CD4-positive, alpha-beta memory T cell (primary cell): ENCODE data around the gene AFAP1L1. TPM values are rescaled to one million over a fixed set of nuclear protein-coding genes. Genes with fewer than 3 reads are reported as not detected.

Source experiments
- CTCF ChIA-PET: fragments of 350-600 bp; sonication (Branson Sonifier 250); formaldehyde crosslinking; loops from one replicate; lab custom pipeline; 2021; ENCODE audit warnings: inconsistent platforms; ENCODE audit not compliant: partially characterized antibody; lab: Charles Lee
- POLR2A ChIA-PET: fragments of 350-600 bp; sonication (Branson Sonifier 250); formaldehyde crosslinking; loops from one replicate; lab custom pipeline; 2021; ENCODE audit not compliant: partially characterized antibody; lab: Charles Lee
- DNase-seq, 5 donors: peaks; one replicate each; pipeline versions ENCODE4 v3.0.0 to v3.0.0-alpha.2; 2020 to 2022; ENCODE audit warnings: mixed read lengths in 1 of 5
- H3K27ac ChIP-seq: one replicate; pipeline ENCODE4 v1.7.0; 2013; ENCODE audit warnings: low read depth, low read length
- H3K27me3 ChIP-seq: 2 replicates; pipeline ENCODE4 v1.7.0; 2013; ENCODE audit warnings: mild to moderate bottlenecking, low read length, moderate library complexity; ENCODE audit not compliant: insufficient read depth
- H3K36me3 ChIP-seq: 2 replicates; pipeline ENCODE4 v1.7.0; 2013; ENCODE audit warnings: mild to moderate bottlenecking, low read length, moderate library complexity; ENCODE audit not compliant: insufficient read depth
- H3K4me1 ChIP-seq: 2 replicates; pipeline ENCODE4 v1.7.0; 2013; ENCODE audit warnings: mild to moderate bottlenecking, low read length, moderate library complexity; ENCODE audit not compliant: insufficient read depth
- H3K4me3 ChIP-seq, 2 donors: one replicate each; pipeline ENCODE4 v1.7.0; 2013; ENCODE audit warnings: low read length in 2 of 2, mild to moderate bottlenecking in 1 of 2
- H3K9me3 ChIP-seq, 2 donors: one replicate each; pipeline ENCODE4 v1.7.0; 2013; ENCODE audit warnings: low read length in 2 of 2, control low read depth in 1 of 2; ENCODE audit not compliant: control insufficient read depth in 1 of 2
- H3K27ac Mint-ChIP-seq, 7 donors: one replicate each; pipeline ENCODE4 v1.8.0; 2020 to 2021; ENCODE audit warnings: mixed read lengths in 7 of 7, mild to moderate bottlenecking in 6 of 7, inconsistent platforms in 3 of 7, moderate library complexity in 3 of 7
- H3K27me3 Mint-ChIP-seq, 2 donors: one replicate each; pipeline ENCODE4 v1.8.0; 2020 to 2021; ENCODE audit warnings: mixed read lengths in 2 of 2
- H3K36me3 Mint-ChIP-seq, 2 donors: one replicate each; pipeline ENCODE4 v1.8.0; 2020 to 2021; ENCODE audit warnings: mixed read lengths in 2 of 2, inconsistent platforms in 1 of 2, mild to moderate bottlenecking in 1 of 2
- H3K4me1 Mint-ChIP-seq, 4 donors: one replicate each; pipeline ENCODE4 v1.8.0; 2020 to 2021; ENCODE audit warnings: mixed read lengths in 4 of 4, mild to moderate bottlenecking in 1 of 4
- H3K4me3 Mint-ChIP-seq, 8 donors: one replicate each; pipeline ENCODE4 v1.8.0; 2020 to 2021; ENCODE audit warnings: mixed read lengths in 8 of 8, mild to moderate bottlenecking in 7 of 8, moderate library complexity in 6 of 8, inconsistent platforms in 3 of 8
- H3K9me3 Mint-ChIP-seq, 8 donors: one replicate each; pipeline ENCODE4 v1.8.0; 2020 to 2021; ENCODE audit warnings: mixed read lengths in 8 of 8, mild to moderate bottlenecking in 5 of 8, inconsistent platforms in 3 of 8, moderate library complexity in 1 of 8
- intact Hi-C: fragments of 100-400 bp; cut with micrococcal nuclease; formaldehyde crosslinking; loops from one replicate; pipeline ENCODE4 v1.15.1; 2023
- polyA plus RNA-seq, 2 donors: library from polyadenylated mRNA; unstranded; fragments of 300-500 nt; fragmentation: Illumina TruSeq; gene quantifications; one replicate each; pipeline ENCODE4 v1.2.3, GENCODE V29; 2021
- total RNA-seq, 2 experiments: library from RNA; stranded (reverse); gene quantifications; one replicate each; pipeline ENCODE4 v1.2.3, GENCODE V29; 2021

The AFAP1L1 gene
- total and polyA plus RNA-seq, 4 experiments from 2014 or later = not detected

DNA sequence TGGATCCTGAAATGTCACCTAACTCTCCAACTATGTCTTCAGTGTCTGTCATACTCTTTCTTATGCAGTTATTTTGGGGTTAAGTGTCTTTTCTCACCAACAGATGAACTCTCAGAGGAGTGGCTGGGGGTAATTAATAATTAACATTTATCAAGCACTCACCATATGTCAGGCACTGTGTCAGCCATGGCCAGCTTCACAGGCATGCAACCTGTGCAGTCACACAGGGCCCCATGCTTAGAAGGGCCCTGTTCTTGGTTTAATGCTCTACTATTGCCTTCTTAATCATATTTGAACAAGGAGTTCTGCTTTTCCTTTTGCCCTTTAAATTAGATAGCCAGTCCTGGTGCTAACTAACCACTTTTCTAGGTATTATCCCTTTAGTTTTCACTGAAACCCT lies 70.2 kb downstream of the AFAP1L1 start:
- H3K9me3 ChIP-seq = no peaks in the 10 kb centered on the region
- CTCF ChIA-PET = interaction anchor here (0.8 to 26.0 kb wide), 5 partner anchors 12 to 29 kb away, joined by 3 to 337 read pairs (median 3); partner anchors contain the start of gene PCYOX1L
- Mint-ChIP-seq H3K4me3 (no peak overlapping the region), H3K36me3 (peaks cover 3 to 13% of the 10 kb centered on the region in 2 donors), H3K27ac (peak overlapping the region in 1 of 7 donors; percentile 75), H3K9me3 (peaks cover 0 to 4% (median 0%) of the 10 kb centered on the region in 8 donors), H3K4me1 (peaks cover 14 to 34% (median 23%) of the 10 kb centered on the region in 4 donors), H3K27me3 (no peaks in the 10 kb centered on the region)
- POLR2A ChIA-PET = interaction anchor here (4.7 to 8.6 kb wide), 2 partner anchors 16 to 26 kb away, joined by 45 to 289 read pairs; partner anchors contain the start of gene PCYOX1L
- no peak overlapping the region for H3K27ac ChIP-seq
- H3K36me3 ChIP-seq = no peaks in the 10 kb centered on the region
- no peaks in the 10 kb centered on the region for H3K27me3 ChIP-seq
- intact Hi-C loops = loop anchor here (10.0 kb wide), 2 partner anchors 623 to 957 kb away; partner anchors contain the start of genes FBXO38 and SLC26A2
- no peak overlapping the region for H3K4me3 ChIP-seq
- no peak for DNase-seq
- peaks cover 19% of the 10 kb centered on the region for H3K4me1 ChIP-seq

GRCh38 chr5:149344151-149344550 lies 72.5 kb downstream of the AFAP1L1 start:
- Histone ChIP-seq H3K27ac (no peak overlapping the region), H3K9me3 (no peaks in the 10 kb centered on the region), H3K4me3 (no peak overlapping the region), H3K27me3 (no peaks in the 10 kb centered on the region), H3K4me1 (peaks cover 42% of the 10 kb centered on the region), H3K36me3 (peaks cover 6% of the 10 kb centered on the region)
- H3K27ac Mint-ChIP-seq = peak overlapping the region; percentile 65 to 99 (median 92)
- peaks cover 26 to 55% (median 44%) of the 10 kb centered on the region in 4 donors for H3K4me1 Mint-ChIP-seq
- H3K36me3 Mint-ChIP-seq = peaks cover 14 to 30% of the 10 kb centered on the region in 2 donors
- H3K9me3 Mint-ChIP-seq = peaks cover 0 to 4% (median 0%) of the 10 kb centered on the region in 8 donors
- intact Hi-C loops = loop anchor here (10.0 kb wide), 2 partner anchors 621 to 959 kb away; partner anchors contain the start of genes FBXO38 and SLC26A2
- ChIA-PET CTCF (interaction anchor here (1.2 to 26.0 kb wide), 10 partner anchors 10 to 207 kb away, joined by 3 to 337 read pairs (median 6); partner anchors contain the start of genes CSNK1A1 and PCYOX1L), POLR2A (interaction anchor here (0.9 to 8.6 kb wide), 9 partner anchors 8 to 207 kb away, joined by 3 to 289 read pairs (median 4); partner anchors contain the start of genes CSNK1A1 and PCYOX1L)
- H3K4me3 Mint-ChIP-seq = peak overlapping the region in 5 of 8 donors; percentile 31 to 99 (median 61)
- no peaks in the 10 kb centered on the region for H3K27me3 Mint-ChIP-seq
- DNase-seq = peak in 1 of 5 donors; percentile 10

DNA sequence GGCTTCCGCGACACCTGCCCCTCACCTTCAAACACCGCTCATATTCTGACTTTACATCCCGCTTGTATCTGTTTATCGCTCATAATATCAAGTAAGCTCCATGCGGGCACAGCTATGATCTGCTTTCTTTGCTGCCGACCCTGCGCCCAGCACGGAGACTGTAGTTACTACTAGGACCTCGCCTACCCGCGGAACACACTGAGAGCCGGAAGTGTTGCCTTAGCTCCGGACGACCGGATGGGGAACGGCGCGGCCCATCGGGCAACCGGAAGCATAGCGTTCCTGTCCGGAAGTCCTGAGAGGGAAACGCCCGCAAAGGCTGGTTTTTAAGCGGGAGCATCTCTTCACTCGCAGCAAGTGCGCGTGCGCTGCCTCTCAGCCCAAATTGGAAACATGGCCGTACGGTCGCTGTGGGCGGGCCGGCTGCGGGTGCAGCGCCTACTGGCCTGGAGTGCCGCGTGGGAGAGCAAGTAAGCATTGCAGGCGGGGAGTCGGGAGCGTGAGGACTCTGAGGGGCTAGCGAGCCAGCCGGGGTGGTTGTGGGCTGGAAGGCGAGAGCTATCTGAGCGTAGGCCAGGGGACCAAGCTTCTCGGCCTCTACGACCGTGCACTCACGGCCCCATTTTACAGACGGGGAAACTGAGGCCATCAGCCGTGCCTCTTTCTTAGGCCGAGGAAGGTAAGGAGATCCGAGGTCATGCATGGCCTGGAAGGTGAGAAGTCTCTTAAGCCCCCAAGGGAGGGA lies 73.7 kb downstream of the AFAP1L1 start, which contains the start of gene GRPEL2:
TSS of gene GRPEL2 (plus strand) at position 353 of the 745 bp plus-strand sequence. CDS start at position 394, 41 bp downstream.
- Mint-ChIP-seq H3K27ac (peak within 1 kb of the TSS; percentile 87 to 99 (median 93)), H3K4me3 (peak within 1 kb of the TSS; percentile 91 to 99 (median 96)), H3K9me3 (peaks cover 0 to 4% (median 0%) of the 10 kb centered on the region in 8 donors), H3K27me3 (no peaks in the 10 kb centered on the region), H3K4me1 (peaks cover 36 to 67% (median 55%) of the 10 kb centered on the region in 4 donors), H3K36me3 (peaks cover 24 to 41% of the 10 kb centered on the region in 2 donors)
- H3K27ac ChIP-seq = peak within 1 kb of the TSS; percentile 78
- H3K36me3 ChIP-seq = peaks cover 18% of the 10 kb centered on the region
- intact Hi-C loops = loop anchor here (1.0 to 10.0 kb wide), 4 partner anchors 12 to 961 kb away; partner anchors contain the start of genes FBXO38 and SLC26A2
- POLR2A ChIA-PET = interaction anchor here (0.7 to 8.6 kb wide), 12 partner anchors 10 to 217 kb away, joined by 3 to 289 read pairs (median 6); partner anchors contain the start of genes CSNK1A1 and PCYOX1L
- no peaks in the 10 kb centered on the region for H3K27me3 ChIP-seq
- no peaks in the 10 kb centered on the region for H3K9me3 ChIP-seq
- CTCF ChIA-PET = interaction anchor here (1.2 to 26.0 kb wide), 12 partner anchors 11 to 206 kb away, joined by 3 to 337 read pairs (median 6); partner anchors contain the start of genes CSNK1A1 and PCYOX1L
- peak; percentile 80 to 87 (median 82) for DNase-seq
- peaks cover 54% of the 10 kb centered on the region for H3K4me1 ChIP-seq
- peak within 1 kb of the TSS; percentile 83 to 92 for H3K4me3 ChIP-seq

DNA sequence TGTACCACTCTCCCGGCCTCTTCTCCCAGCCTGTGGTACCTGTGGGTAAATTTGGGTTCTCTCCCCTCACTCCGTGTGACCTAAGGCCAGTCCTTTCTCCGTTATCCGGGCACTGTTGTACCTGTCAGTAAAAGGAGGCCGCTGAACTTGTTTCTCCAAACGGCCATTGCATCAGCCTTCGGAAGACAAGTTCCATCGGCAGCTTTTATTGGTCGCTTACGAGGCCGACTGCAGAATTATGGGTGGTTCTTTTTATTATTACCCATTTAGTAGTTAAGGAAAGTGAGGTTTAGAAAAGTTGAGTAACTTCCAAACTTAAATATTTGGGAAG lies 74.2 kb downstream of the AFAP1L1 start:
- intact Hi-C loops = loop anchor here (1.0 to 10.0 kb wide), 4 partner anchors 11 to 961 kb away; partner anchors contain the start of genes FBXO38 and SLC26A2
- Histone ChIP-seq H3K36me3 (peaks cover 23% of the 10 kb centered on the region), H3K4me3 (peak overlapping the region; percentile 83 to 92), H3K4me1 (peaks cover 59% of the 10 kb centered on the region), H3K9me3 (no peaks in the 10 kb centered on the region), H3K27me3 (no peaks in the 10 kb centered on the region), H3K27ac (peak overlapping the region; percentile 78)
- Mint-ChIP-seq H3K27ac (peak overlapping the region; percentile 87 to 99 (median 93)), H3K36me3 (peaks cover 29 to 47% of the 10 kb centered on the region in 2 donors), H3K27me3 (no peaks in the 10 kb centered on the region), H3K4me3 (peak overlapping the region; percentile 91 to 99 (median 96)), H3K9me3 (peaks cover 0 to 4% (median 0%) of the 10 kb centered on the region in 8 donors), H3K4me1 (peaks cover 41 to 72% (median 60%) of the 10 kb centered on the region in 4 donors)
- ChIA-PET CTCF (interaction anchor here (1.6 to 26.0 kb wide), 5 partner anchors 12 to 205 kb away, joined by 5 to 337 read pairs (median 14); partner anchors contain the start of genes CSNK1A1 and PCYOX1L), POLR2A (interaction anchor here (0.5 to 8.6 kb wide), 12 partner anchors 12 to 386 kb away, joined by 3 to 289 read pairs (median 6); partner anchors contain the start of genes CSNK1A1 and PCYOX1L)
- DNase-seq = peak in 3 of 5 donors; percentile 14 to 50 (median 22)

DNA sequence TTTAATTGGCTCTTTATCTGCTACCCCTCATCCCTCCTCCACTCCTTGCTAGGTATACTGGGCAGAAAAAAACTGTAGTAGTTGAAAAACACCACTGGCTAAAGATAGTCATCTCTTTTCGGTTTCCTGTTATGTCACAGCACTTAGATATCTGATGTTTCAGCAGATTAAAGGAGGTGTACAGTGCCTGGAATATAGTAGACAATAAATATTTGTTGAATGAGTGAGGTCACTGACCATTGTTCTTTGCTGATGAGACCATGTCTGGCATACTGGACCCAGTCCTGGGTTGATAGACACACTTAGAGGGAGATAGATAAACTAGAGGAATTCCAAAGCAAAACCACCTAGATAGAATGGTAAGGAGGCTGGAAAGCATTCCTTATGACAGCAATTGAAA lies 76.9 kb downstream of the AFAP1L1 start:
- Histone ChIP-seq H3K4me3 (peak overlapping the region; percentile 39 to 58), H3K27me3 (no peaks in the 10 kb centered on the region), H3K4me1 (peaks cover 83% of the 10 kb centered on the region), H3K9me3 (no peaks in the 10 kb centered on the region), H3K36me3 (peaks cover 47% of the 10 kb centered on the region), H3K27ac (peak overlapping the region; percentile 61)
- H3K36me3 Mint-ChIP-seq = peaks cover 53 to 70% of the 10 kb centered on the region in 2 donors
- H3K9me3 Mint-ChIP-seq = peaks cover 0 to 4% (median 0%) of the 10 kb centered on the region in 8 donors
- DNase-seq = peak; percentile 55 to 79 (median 69)
- peaks cover 53 to 91% (median 75%) of the 10 kb centered on the region in 4 donors for H3K4me1 Mint-ChIP-seq
- H3K27me3 Mint-ChIP-seq = no peaks in the 10 kb centered on the region
- POLR2A ChIA-PET = interaction anchor here (0.6 to 8.6 kb wide), 5 partner anchors 9 to 171 kb away, joined by 3 to 289 read pairs (median 5); partner anchors contain the start of gene PCYOX1L
- peak overlapping the region; percentile 87 to 99 (median 94) for H3K27ac Mint-ChIP-seq
- CTCF ChIA-PET = interaction anchor here (2.5 to 26.0 kb wide), 2 partner anchors 9 to 22 kb away, joined by 13 to 337 read pairs; partner anchors contain the start of gene PCYOX1L
- H3K4me3 Mint-ChIP-seq = peak overlapping the region; percentile 79 to 99 (median 96)
- intact Hi-C loops = loop anchor here (2.0 to 10.0 kb wide), 4 partner anchors 108 to 964 kb away; partner anchors contain the start of genes CSNK1A1, FBXO38 and SLC26A2

DNA sequence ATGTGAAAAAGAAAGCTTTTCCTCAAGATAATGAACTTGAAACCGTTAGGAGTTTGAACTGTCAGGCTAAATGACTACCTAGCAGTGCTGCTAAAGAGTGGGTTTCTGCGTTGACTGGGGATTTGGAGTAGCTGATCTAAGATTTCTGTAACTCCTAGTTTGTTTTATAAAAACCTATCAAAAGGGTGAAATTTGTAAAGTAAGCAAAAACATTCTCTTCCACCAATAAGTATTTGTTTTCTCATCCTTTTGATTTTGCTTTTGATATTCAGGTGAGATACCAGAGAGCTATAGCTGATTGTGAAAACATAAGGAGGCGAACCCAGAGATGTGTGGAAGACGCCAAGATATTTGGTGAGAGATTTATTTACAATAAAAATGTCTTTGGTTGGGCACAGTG lies 77.7 kb downstream of the AFAP1L1 start:
- H3K27me3 ChIP-seq = no peaks in the 10 kb centered on the region
- POLR2A ChIA-PET = interaction anchor here (0.9 to 8.6 kb wide), 8 partner anchors 8 to 651 kb away, joined by 3 to 289 read pairs (median 4); partner anchors contain the start of genes PCYOX1L and TIGD6
- Mint-ChIP-seq H3K4me3 (peak overlapping the region; percentile 79 to 99 (median 96)), H3K4me1 (peaks cover 54 to 90% (median 74%) of the 10 kb centered on the region in 4 donors), H3K27me3 (no peaks in the 10 kb centered on the region), H3K27ac (peak overlapping the region; percentile 87 to 99 (median 94)), H3K36me3 (peaks cover 59 to 77% of the 10 kb centered on the region in 2 donors), H3K9me3 (peaks cover 0 to 4% (median 0%) of the 10 kb centered on the region in 8 donors)
- peaks cover 87% of the 10 kb centered on the region for H3K4me1 ChIP-seq
- peaks cover 54% of the 10 kb centered on the region for H3K36me3 ChIP-seq
- intact Hi-C loops = loop anchor here (2.0 to 10.0 kb wide), 4 partner anchors 109 to 965 kb away; partner anchors contain the start of genes CSNK1A1, FBXO38 and SLC26A2
- no peak overlapping the region for H3K4me3 ChIP-seq
- DNase-seq = no peak
- peak overlapping the region; percentile 61 for H3K27ac ChIP-seq
- CTCF ChIA-PET = interaction anchor here (1.3 to 26.0 kb wide), 3 partner anchors 9 to 213 kb away, joined by 3 to 337 read pairs (median 13); partner anchors contain the start of gene PCYOX1L
- H3K9me3 ChIP-seq = no peaks in the 10 kb centered on the region
